Ishikawa (cell line): ENCODE results near the gene UNC5C.

Source experiments
- CEBPB ChIP-seq: IDR thresholded peaks from 2 replicates; pipeline ENCODE4 v1.6.1; 2012
- CREB1 ChIP-seq: IDR thresholded peaks from 2 replicates; pipeline ENCODE4 v1.6.1; 2012; ENCODE audit warnings: low read depth
- EGR1 ChIP-seq: IDR thresholded peaks from 2 replicates; pipeline ENCODE4 v1.6.1; 2012
- EP300 ChIP-seq: IDR thresholded peaks from 2 replicates; pipeline ENCODE4 v1.6.1; 2012; ENCODE audit warnings: borderline replicate concordance
- FOXM1 ChIP-seq: IDR thresholded peaks from 2 replicates; pipeline ENCODE4 v1.6.1; 2012; ENCODE audit warnings: low read depth, borderline replicate concordance
- NFIC ChIP-seq: IDR thresholded peaks from 2 replicates; pipeline ENCODE4 v1.6.1; 2012
- RAD21 ChIP-seq: IDR thresholded peaks from 2 replicates; pipeline ENCODE4 v1.6.1; 2012; ENCODE audit warnings: low read depth
- TAF1 ChIP-seq: IDR thresholded peaks from 2 replicates; pipeline ENCODE4 v1.6.1; 2012; ENCODE audit warnings: low read depth, mild to moderate bottlenecking
- TCF12 ChIP-seq: IDR thresholded peaks from 2 replicates; pipeline ENCODE4 v1.6.1; 2012; ENCODE audit warnings: low read depth
- TEAD4 ChIP-seq: IDR thresholded peaks from 2 replicates; pipeline ENCODE4 v1.6.1; 2012
- USF1 ChIP-seq: IDR thresholded peaks from 2 replicates; pipeline ENCODE4 v1.6.1; 2012
- YY1 ChIP-seq: IDR thresholded peaks from 2 replicates; pipeline ENCODE4 v1.6.1; 2012; ENCODE audit warnings: low read depth
- ZBTB7A ChIP-seq: IDR thresholded peaks from 2 replicates; pipeline ENCODE4 v1.6.1; 2012; ENCODE audit warnings: low read depth
- TF ChIP-seq, protein P1 (sequence below): IDR thresholded peaks from 2 replicates; pipeline ENCODE4 v1.6.1; 2012
- TF ChIP-seq, protein P2 (sequence below): IDR thresholded peaks from 2 replicates; pipeline ENCODE4 v1.6.1; 2012; ENCODE audit warnings: low read depth, mild to moderate bottlenecking

The UNC5C gene

GRCh38 chr4:95348418-95348817 lies 200.4 kb downstream of the UNC5C start:
- no peak for TF ChIP-seq NFIC
- no peak for TF ChIP-seq TEAD4
- TF ChIP-seq TCF12, result no peak
- TF ChIP-seq CREB1, result no peak
- no peak for TF ChIP-seq CEBPB
- no peak for TF ChIP-seq EGR1
- no peak for TF ChIP-seq RAD21
- no peak for TF ChIP-seq FOXM1
- TF ChIP-seq, protein P1, sequence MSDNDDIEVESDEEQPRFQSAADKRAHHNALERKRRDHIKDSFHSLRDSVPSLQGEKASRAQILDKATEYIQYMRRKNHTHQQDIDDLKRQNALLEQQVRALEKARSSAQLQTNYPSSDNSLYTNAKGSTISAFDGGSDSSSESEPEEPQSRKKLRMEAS, result no peak
- TF ChIP-seq EP300, result no peak
- no peak for TF ChIP-seq ZBTB7A
- no peak for TF ChIP-seq TAF1
- TF ChIP-seq USF1, result no peak
- no peak for TF ChIP-seq YY1
- TF ChIP-seq, protein P2, sequence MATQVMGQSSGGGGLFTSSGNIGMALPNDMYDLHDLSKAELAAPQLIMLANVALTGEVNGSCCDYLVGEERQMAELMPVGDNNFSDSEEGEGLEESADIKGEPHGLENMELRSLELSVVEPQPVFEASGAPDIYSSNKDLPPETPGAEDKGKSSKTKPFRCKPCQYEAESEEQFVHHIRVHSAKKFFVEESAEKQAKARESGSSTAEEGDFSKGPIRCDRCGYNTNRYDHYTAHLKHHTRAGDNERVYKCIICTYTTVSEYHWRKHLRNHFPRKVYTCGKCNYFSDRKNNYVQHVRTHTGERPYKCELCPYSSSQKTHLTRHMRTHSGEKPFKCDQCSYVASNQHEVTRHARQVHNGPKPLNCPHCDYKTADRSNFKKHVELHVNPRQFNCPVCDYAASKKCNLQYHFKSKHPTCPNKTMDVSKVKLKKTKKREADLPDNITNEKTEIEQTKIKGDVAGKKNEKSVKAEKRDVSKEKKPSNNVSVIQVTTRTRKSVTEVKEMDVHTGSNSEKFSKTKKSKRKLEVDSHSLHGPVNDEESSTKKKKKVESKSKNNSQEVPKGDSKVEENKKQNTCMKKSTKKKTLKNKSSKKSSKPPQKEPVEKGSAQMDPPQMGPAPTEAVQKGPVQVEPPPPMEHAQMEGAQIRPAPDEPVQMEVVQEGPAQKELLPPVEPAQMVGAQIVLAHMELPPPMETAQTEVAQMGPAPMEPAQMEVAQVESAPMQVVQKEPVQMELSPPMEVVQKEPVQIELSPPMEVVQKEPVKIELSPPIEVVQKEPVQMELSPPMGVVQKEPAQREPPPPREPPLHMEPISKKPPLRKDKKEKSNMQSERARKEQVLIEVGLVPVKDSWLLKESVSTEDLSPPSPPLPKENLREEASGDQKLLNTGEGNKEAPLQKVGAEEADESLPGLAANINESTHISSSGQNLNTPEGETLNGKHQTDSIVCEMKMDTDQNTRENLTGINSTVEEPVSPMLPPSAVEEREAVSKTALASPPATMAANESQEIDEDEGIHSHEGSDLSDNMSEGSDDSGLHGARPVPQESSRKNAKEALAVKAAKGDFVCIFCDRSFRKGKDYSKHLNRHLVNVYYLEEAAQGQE, result no peak

GRCh38 chr4:95343235-95343634 lies 205.5 kb downstream of the UNC5C start:
- no peak for TF ChIP-seq FOXM1
- no peak for TF ChIP-seq EGR1
- no peak for TF ChIP-seq NFIC
- TF ChIP-seq, protein P2, result no peak
- TF ChIP-seq TEAD4, result no peak
- TF ChIP-seq CREB1, result no peak
- TF ChIP-seq USF1, result no peak
- TF ChIP-seq RAD21, result no peak

DNA sequence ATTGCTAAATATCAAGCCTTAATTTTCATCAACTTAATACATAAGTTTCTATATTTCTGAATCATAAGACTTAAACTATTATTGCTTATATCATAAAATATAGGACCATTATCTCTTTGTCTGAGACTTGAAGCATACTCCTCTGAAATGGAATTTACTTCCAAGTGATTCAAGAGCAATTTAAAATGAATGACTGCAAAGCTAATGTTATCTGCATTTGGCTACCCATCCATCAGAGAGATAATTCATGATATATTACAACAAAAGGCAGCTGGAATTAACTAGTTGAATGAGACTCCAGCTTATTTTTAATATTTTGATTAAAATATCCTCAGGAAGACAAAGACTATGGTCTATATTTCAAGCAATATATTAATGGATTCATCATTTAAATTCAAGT lies 208.6 kb downstream of the UNC5C start:
- TF ChIP-seq USF1, result no peak
- no peak for TF ChIP-seq TAF1
- no peak for TF ChIP-seq YY1
- no peak for TF ChIP-seq ZBTB7A
- no peak for TF ChIP-seq NFIC
- no peak for TF ChIP-seq TCF12

GRCh38 chr4:95325665-95326064 lies 223.1 kb downstream of the UNC5C start:
- no peak for TF ChIP-seq USF1
- TF ChIP-seq, protein P2, result no peak
- TF ChIP-seq, protein P1, result no peak

DNA sequence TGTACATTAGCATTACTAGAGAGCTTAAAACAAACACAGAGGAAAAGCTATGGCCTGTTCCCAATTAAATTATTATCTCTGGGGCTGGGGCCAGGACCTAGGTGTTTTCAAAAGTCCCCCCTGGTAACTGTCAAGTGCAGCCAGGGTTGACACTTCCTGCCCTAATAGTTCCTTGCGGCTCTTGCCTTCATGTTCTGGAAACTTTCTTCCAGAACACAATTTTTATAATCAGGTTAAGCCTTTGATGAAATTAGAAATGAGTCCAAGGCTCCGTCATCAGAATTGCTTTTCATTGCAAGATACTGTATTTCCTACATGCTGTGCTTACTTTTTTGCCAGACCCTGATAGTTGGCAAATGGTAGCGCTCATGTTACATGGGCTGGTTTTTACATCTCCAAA lies 229.6 kb downstream of the UNC5C start:
- TF ChIP-seq TCF12 (no peak), TEAD4 (no peak)
